Measurements from ENCODE around the gene STYXL2. TPM values are rescaled to one million over a fixed set of nuclear protein-coding genes. Genes with fewer than 3 reads are reported as not detected.

Gene STYXL2
- total RNA-seq (2014; rRNA removed; shearing (Covaris generic)) = 0.10 and 0.68 TPM in 2 replicates

DNA sequence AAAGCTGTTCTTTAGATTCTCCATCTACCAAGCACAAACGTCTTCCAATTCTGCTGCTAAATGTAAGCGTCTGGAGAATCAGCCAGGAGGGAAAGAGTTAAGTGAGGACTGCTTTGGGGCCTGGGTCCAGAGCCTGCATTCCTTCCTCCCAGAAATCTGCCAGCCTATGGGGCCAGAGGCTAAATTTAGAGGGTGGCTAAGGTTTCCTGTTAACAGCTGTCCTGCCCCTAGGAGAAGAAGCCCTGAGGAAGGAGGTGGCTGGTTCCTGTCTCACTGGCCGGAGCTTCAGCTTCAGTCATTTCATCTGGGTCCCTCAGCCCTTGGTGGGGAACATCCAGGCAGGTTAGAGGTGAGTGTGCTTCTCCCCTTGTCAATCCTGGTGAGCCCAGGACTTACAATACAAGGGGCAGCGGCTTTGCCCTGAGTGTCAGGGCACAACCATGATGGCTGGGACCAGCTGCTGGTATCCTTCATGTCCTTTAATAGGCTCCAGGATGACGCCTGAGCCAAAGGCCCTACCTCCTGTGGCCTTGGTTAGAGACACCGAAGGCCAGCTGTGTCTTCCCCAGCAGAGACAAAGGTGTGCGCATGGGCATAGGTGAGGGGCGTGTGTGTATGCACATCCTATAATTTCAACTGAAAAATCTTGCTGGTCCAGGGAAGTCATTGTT lies at the start of gene STYXL2:
TSS of gene STYXL2 (plus strand) at position 230 of the 671 bp plus-strand sequence. CDS start 775 bp downstream, outside the sequence.
- in situ Hi-C loops (cut with HindIII; ENCODE audit: low sequenced_read_pairs) = no loop called here
- no peak for DNase-seq (ENCODE audit: low spot score)

DNA sequence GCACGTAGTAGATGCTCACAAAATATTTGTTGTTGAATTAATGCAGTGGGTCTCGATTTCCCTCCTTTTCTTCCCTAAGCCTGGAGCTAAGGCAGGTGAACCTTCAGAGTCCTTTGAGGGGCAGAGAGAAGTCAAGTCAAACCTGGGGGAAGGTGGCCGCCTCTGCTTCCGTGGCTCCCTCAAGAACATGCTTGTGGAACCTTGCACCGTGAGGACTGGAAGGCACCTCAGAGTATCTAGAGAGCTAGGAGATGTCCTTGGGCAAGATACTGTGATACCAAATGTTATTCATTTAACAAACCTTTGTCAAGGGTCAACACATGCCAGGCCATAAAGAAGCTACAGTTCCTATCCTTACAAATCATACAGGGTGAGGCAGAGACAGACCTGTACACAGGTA lies 42.0 kb upstream of the STYXL2 start:
- in situ Hi-C loops (cut with HindIII; ENCODE audit: low sequenced_read_pairs) = loop anchor here (25.0 kb wide), 1 partner anchor 360 kb away; no protein-coding TSS in a partner anchor
- no peak for DNase-seq (ENCODE audit: low spot score)

DNA sequence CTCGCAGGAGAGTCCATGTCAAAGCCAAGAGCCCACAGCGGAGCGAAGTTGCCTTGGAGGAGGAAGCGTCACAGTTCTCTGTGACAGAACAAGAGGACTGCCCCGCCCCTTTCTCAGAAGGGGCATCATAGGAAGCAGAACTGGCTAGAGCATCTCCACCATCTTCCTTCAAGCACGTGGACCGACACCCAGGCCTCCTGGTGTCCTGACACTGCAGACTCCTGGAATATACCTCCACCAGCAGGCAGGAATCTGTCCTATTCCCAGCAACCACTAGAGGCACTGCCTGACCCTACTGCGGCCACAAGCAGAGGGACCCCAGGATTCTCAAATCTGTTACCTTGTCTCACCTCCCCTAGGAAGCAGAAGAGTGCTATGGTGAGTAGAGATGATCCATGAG lies 41.5 kb upstream of the STYXL2 start:
- in situ Hi-C loops (cut with HindIII; ENCODE audit: low sequenced_read_pairs) = loop anchor here (25.0 kb wide), 1 partner anchor 360 kb away; no protein-coding TSS in a partner anchor
- DNase-seq (ENCODE audit: low spot score) = no peak

DNA sequence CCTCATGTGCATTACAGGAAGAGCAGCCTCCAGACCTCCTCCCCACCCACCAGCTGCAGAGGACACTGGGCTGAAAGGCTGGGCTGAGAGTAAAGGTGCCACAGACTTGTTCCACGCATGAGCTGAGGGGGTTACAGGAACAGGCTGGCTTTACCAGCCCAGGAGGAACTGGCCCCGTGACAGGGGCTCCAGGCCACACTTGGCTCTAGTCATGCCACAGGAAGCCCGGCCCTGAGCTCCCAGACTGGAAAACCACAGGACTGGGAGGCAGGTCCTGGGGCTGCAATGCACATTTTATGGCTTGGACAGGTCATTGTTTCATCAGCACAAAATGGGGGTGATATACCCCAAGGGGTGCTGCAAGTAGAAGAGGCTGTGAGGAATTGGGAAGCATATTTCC lies 39.3 kb upstream of the STYXL2 start:
- in situ Hi-C loops (cut with HindIII; ENCODE audit: low sequenced_read_pairs) = loop anchor here (25.0 kb wide), 1 partner anchor 358 kb away; no protein-coding TSS in a partner anchor
- DNase-seq (ENCODE audit: low spot score) = peak; percentile 47

DNA sequence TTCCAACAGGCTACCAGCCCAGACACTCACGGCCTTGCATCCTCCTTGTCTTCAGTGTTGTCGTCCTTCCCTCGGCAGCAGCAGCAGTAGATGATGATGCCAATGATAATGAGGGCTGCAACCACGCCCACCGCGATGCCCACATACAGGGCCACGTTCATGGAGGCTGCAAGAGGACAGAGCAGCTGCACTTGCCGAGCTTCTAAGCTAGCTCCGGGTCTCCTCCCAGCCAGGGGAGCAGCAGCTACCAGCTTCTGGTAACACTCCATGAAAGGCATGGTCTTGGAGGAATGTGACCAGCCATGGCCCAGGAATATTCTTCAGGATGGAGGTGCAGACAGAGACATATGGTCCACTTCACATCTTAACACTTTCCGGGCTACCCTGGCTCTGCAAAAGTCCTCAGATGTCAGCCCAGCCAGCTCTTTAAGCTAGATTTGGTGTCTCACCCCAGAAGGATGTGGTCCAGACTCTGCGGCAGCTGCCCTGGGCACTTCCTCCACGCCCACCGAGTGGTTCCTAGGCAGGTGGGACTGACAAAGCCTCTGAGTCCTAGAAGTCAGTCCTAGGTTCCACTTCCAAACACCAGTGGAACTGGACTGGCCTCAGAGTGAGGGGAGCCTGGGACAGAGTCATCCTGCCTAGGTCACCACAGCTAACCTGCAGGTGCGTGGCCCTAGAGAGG lies 38.8 kb upstream of the STYXL2 start:
- in situ Hi-C loops (cut with HindIII; ENCODE audit: low sequenced_read_pairs) = loop anchor here (25.0 kb wide), 1 partner anchor 357 kb away; no protein-coding TSS in a partner anchor

GRCh38 chr1:167056529-167057231 lies 37.2 kb upstream of the STYXL2 start:
- DNase-seq (ENCODE audit: low spot score) = no peak
- in situ Hi-C loops (cut with HindIII; ENCODE audit: low sequenced_read_pairs) = loop anchor here (25.0 kb wide), 1 partner anchor 356 kb away; no protein-coding TSS in a partner anchor

More for the DNA sequence above, 38.8 kb upstream of the STYXL2 start:
- no peak for DNase-seq (ENCODE audit: low spot score)

GRCh38 chr1:167057241-167057688 lies 36.6 kb upstream of the STYXL2 start:
- DNase-seq (ENCODE audit: low spot score) = peak; percentile 87
- in situ Hi-C loops (cut with HindIII; ENCODE audit: low sequenced_read_pairs) = loop anchor here (25.0 kb wide), 1 partner anchor 355 kb away; no protein-coding TSS in a partner anchor

DNA sequence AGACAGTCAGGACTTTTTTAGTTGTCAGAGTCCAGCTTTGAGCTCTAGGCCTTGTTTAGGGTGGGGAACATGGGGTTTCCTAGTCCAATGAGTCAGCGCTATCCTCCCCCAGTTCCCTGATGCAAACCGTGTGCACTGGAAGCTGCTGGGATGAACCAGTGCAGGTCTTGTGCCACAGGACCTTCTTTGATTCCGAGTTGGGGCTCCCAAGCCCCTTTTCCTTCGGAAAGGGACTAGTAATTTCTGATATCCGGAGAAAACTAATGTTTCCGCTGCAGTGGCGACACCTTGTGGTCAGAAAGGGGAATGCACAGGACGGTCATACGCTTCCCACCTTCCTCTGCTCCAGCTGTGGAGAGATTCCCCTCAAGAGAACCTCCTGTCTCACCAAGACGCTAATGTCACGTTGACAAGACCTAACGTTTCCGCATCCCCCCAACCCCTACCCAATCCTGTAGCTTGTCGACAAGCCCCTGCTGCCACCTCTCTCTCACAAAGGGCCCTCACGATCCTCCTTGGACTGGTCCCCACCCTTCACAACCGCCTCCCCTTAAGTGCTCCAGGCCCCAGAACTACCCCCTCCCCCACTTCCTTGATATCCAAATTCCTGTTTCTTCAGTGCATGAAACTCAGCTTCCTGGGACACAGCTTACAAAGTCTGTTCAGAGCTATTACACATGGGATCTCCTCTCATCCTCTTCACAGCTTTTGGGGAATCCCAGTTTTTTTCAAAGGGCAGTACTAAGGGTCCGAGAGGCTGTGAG lies 34.6 kb upstream of the STYXL2 start:
- peak; percentile 59 for DNase-seq (ENCODE audit: low spot score)
- in situ Hi-C loops (cut with HindIII; ENCODE audit: low sequenced_read_pairs) = loop anchor here (25.0 kb wide), 1 partner anchor 353 kb away; no protein-coding TSS in a partner anchor

DNA sequence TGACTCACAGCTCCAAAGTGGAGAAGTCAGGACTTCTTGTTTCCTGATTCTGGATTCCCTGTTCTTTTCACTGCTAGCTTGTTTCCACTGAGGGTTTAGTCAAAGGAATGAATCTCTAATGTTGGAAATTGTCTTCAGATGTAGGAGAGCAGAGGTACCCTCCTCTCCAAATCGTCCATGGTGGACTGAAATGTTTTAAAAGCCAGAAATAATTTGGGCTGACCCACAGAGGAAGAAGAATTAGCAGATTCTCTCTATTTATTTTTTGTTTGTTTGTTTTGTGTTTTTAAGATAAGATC lies 34.1 kb upstream of the STYXL2 start:
- no peak for DNase-seq (ENCODE audit: low spot score)
- in situ Hi-C loops (cut with HindIII; ENCODE audit: low sequenced_read_pairs) = loop anchor here (10.0 to 25.0 kb wide), 2 partner anchors 353 to 495 kb away; partner anchors contain the start of gene CREG1

DNA sequence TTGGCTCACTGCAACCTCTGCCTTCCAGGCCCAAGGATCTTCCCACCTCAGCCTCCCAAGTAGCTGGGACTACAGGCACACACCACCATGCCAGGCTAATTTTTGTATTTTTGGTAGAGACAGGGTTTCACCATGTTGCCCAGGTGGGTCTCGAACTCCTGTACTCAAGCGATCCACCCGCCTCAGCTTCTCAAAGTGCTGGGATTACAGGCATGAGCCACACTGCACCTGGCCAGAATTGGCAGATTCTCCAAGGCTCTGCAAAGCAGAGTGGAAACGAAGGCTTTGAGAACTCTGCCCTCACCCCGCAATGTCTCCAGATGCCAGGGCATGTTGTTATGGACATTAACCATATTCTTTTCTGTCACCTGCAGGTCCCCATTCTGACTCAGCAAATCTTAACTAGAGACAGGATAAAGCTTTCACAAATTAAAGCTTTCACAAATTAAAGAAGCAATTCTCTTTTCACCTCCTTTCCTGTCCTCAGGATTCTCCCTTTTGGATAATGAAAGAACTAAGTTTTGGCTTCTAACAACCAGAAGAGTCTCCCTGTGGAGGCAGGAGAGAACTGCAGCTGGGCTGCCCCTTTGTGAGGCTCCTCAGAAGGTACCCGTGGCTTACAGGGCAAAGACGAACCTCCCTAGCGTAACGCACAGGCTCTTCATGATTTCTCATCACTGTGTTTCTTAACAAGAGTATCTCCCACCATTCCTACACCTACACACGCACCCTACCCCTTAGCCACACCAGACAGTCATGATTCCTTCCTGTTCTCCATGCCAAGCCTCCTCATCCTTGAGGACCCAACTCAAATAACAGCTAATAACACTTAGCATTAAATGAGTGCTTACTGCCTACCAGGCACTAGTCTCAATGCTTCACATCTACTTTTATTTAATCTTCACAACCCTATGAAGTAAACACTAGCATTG lies 33.5 kb upstream of the STYXL2 start:
- no peak for DNase-seq (ENCODE audit: low spot score)
- in situ Hi-C loops (cut with HindIII; ENCODE audit: low sequenced_read_pairs) = loop anchor here (10.0 to 25.0 kb wide), 2 partner anchors 352 to 494 kb away; partner anchors contain the start of gene CREG1

GRCh38 chr1:167061073-167061464 lies 32.8 kb upstream of the STYXL2 start:
- in situ Hi-C loops (cut with HindIII; ENCODE audit: low sequenced_read_pairs) = loop anchor here (10.0 to 25.0 kb wide), 2 partner anchors 351 to 494 kb away; partner anchors contain the start of gene CREG1
- DNase-seq (ENCODE audit: low spot score) = no peak

DNA sequence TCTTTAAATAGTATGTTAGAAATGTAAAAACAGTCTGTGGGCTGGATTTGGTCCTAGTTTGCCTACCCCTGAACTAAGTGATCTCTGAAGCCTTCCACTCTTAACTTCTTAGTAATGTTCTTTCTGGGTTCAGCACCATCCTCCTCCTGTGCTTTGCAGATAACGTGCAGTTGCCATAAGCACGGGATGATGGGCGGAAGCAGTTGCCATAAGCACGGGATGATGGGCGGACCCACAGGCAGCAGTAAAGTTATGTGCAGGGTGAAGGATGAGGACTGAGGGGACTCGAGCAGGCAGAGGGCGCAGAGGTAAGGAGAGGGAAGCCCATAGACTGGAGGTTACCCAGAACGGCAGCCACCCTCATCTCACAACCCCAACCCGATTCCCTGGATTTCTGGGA lies 29.3 kb upstream of the STYXL2 start:
- in situ Hi-C loops (cut with HindIII; ENCODE audit: low sequenced_read_pairs) = loop anchor here (10.0 to 25.0 kb wide), 2 partner anchors 348 to 490 kb away; partner anchors contain the start of gene CREG1

GRCh38 chr1:167065471-167065870 lies 28.4 kb upstream of the STYXL2 start:
- in situ Hi-C loops (cut with HindIII; ENCODE audit: low sequenced_read_pairs) = loop anchor here (10.0 to 25.0 kb wide), 2 partner anchors 347 to 489 kb away; partner anchors contain the start of gene CREG1
- DNase-seq (ENCODE audit: low spot score) = no peak

More for the DNA sequence above, 29.3 kb upstream of the STYXL2 start:
- DNase-seq (ENCODE audit: low spot score) = no peak

DNA sequence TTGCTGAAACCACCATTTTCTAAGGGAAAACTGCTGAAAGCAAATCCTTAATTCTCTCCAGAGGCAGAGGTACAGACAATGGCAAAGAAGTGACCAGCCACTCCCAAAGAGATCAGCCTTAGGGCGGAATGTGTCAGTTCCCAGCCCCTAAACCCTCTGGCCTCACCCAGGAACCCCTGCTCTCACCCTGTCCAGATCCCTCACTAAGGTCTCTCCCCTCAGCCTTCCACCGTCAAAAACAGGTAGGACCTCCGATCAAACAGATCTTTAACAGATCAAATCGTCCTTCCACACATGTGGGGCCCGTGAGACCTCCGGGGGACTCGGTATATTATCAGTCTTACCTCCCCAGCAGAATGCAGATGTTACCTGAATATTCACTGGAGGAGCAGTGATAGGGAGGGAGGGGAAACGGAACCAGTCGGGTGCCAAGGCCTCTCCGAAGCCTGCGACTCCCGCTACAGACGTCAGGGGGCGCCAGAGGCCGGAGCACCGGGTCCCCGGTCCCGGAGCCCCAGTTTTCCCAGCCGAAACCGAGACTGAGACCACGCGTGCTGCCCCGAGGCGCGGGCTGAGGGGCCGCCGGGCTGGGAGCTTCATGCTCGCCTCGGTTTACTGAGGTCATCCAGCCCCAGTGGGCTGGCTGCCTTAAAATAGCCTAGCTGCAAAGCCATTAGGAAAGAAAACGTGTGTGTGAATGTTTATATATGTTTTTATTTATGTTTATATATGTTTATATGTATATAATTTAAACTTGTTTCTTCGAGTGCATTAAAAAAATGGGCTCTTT lies 27.3 kb upstream of the STYXL2 start:
- DNase-seq (ENCODE audit: low spot score) = peak; percentile 79
- in situ Hi-C loops (cut with HindIII; ENCODE audit: low sequenced_read_pairs) = loop anchor here (10.0 to 25.0 kb wide), 2 partner anchors 346 to 488 kb away; partner anchors contain the start of gene CREG1

DNA sequence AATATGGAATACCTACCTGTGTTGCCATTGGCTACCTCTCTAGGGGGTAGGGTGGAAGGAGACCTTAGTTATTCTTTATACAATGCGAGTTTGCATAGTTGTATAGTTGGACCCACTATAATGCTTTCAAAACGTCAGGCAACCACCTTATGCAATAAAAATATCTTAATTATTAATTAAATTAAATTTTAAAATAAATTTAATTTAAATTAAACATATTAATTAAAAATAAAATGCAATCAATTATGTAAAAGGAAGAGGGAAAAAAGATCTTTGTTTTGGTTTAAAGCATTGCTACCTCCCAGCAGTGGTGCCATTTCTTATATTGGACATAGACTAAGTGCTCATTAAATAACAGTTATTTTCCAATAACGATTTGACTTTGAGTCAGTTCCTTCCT lies 26.0 kb upstream of the STYXL2 start:
- DNase-seq (ENCODE audit: low spot score) = no peak
- in situ Hi-C loops (cut with HindIII; ENCODE audit: low sequenced_read_pairs) = loop anchor here (10.0 to 25.0 kb wide), 2 partner anchors 344 to 487 kb away; partner anchors contain the start of gene CREG1

DNA sequence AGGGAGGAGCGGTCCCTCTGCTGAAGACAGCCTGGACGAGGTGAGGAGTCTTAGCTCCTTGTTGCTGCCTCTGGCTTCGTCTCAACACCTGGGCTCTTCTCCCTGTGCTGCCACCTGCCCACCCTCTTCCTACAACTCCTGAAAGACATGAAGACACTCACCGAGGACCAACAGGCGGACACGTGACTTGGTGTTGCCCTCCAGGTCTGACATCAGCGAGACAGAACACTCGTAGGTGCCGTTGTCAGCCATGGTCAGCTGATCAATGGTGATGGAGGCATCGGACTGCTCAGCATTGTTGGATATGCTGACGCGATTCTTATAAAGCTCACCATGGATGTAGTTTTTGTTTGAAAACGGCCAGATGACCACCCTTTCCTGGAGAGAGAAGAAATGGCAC lies 25.1 kb upstream of the STYXL2 start:
- in situ Hi-C loops (cut with HindIII; ENCODE audit: low sequenced_read_pairs) = loop anchor here (10.0 to 25.0 kb wide), 2 partner anchors 344 to 486 kb away; partner anchors contain the start of gene CREG1
- no peak for DNase-seq (ENCODE audit: low spot score)
